Lung (tissue), 12 donors: ENCODE measurements around the gene STRAP. TPM values are rescaled to one million over a fixed set of nuclear protein-coding genes. Genes with fewer than 3 reads are reported as not detected.
A peak's percentile ranks its signal among the peaks of the same experiment; 100 is the strongest.

Experiments
- ATAC-seq: fragments of 200-7000 bp; cut with Tn5 transposase; one replicate; pipeline ENCODE4 v1.9.1; 2020; ENCODE audit warnings: moderate number of reproducible peaks; ENCODE audit not compliant: insufficient read depth, low FRiP score
- DNase-seq, 3 donors: peaks; one replicate each; pipeline ENCODE4 v3.0.0-alpha.2; 2013 to 2017
- H3K27ac ChIP-seq, 2 donors: one replicate each; pipeline ENCODE4 v1.5.1; 2013; ENCODE audit warnings: mild to moderate bottlenecking in 2 of 2, moderate library complexity in 2 of 2, control low read depth in 1 of 2, inconsistent platforms in 1 of 2, low read depth in 1 of 2, low read length in 1 of 2
- H3K27me3 ChIP-seq, 3 donors: one replicate each; pipeline ENCODE4 v1.5.1; 2013; ENCODE audit warnings: low read length in 2 of 3; ENCODE audit not compliant: control insufficient read depth in 3 of 3, insufficient read depth in 3 of 3
- H3K36me3 ChIP-seq, 4 donors: one replicate each; pipeline ENCODE4 v1.5.1; 2013; ENCODE audit warnings: low read length in 4 of 4, mild to moderate bottlenecking in 1 of 4, moderate library complexity in 1 of 4; ENCODE audit not compliant: control insufficient read depth in 4 of 4, insufficient read depth in 4 of 4
- H3K4me1 ChIP-seq, 5 donors: one replicate each; pipeline ENCODE4 v1.5.1; 2013; ENCODE audit warnings: low read length in 5 of 5, mild to moderate bottlenecking in 2 of 5, moderate library complexity in 1 of 5; ENCODE audit not compliant: control insufficient read depth in 5 of 5, insufficient read depth in 5 of 5
- H3K4me3 ChIP-seq: one replicate; pipeline ENCODE4 v1.5.1; 2013; ENCODE audit warnings: mild to moderate bottlenecking, control low read depth, moderate library complexity
- H3K9ac ChIP-seq, 2 donors: one replicate each; pipeline ENCODE4 v1.5.1; 2013; ENCODE audit warnings: low read length in 2 of 2, control low read depth in 1 of 2; ENCODE audit not compliant: insufficient read depth in 1 of 2
- H3K9me3 ChIP-seq, 4 donors: one replicate each; pipeline ENCODE4 v1.5.1; 2013; ENCODE audit warnings: low read length in 3 of 4, mild to moderate bottlenecking in 1 of 4, moderate library complexity in 1 of 4; ENCODE audit not compliant: control insufficient read depth in 4 of 4, insufficient read depth in 3 of 4
- CTCF ChIP-seq: IDR thresholded peaks from 2 replicates; pipeline ENCODE4 v1.5.1; 2012; ENCODE audit warnings: mild to moderate bottlenecking; ENCODE audit errors: control extremely low read depth, extremely low read depth
- WGBS, 2 donors: extraction: QIAGEN DNeasy Blood & Tissue Kit; methylation state at CpG; one replicate each; pipeline ENCODE4 v1.1.7; 2013; 5-methylcytosine and 5-hydroxymethylcytosine counted together
- polyA plus RNA-seq, 2 donors: library from polyadenylated mRNA; stranded (reverse); fragments of 200-250 nt; gene quantifications; one replicate each; pipeline ENCODE4 v1.2.1, GENCODE V29; 2013
- total RNA-seq, 2 donors: library from RNA; depleted of rRNA in 1 of 2; stranded (reverse); fragments of >200 nt in 1 of 2; gene quantifications; one replicate each; pipeline ENCODE4 v1.2.1, GENCODE V29; 2014 to 2021
- donor health status: control.
- donor health status: control.
- donor health status: Bipolar disorder and iron deficiency.
- donor health status: healthy.
- donor health status: DM: yes; HTN: yes; CAD: no.

Gene STRAP
- total and polyA plus RNA-seq, 4 donors, result 53.8 to 88.5 (median 82.7) TPM

GRCh38 chr12:15848606-15849005 lies 33.6 kb upstream of the STRAP start:
- ATAC-seq, result no peak
- no peaks in the 10 kb centered on the region for H3K9me3 ChIP-seq

DNA sequence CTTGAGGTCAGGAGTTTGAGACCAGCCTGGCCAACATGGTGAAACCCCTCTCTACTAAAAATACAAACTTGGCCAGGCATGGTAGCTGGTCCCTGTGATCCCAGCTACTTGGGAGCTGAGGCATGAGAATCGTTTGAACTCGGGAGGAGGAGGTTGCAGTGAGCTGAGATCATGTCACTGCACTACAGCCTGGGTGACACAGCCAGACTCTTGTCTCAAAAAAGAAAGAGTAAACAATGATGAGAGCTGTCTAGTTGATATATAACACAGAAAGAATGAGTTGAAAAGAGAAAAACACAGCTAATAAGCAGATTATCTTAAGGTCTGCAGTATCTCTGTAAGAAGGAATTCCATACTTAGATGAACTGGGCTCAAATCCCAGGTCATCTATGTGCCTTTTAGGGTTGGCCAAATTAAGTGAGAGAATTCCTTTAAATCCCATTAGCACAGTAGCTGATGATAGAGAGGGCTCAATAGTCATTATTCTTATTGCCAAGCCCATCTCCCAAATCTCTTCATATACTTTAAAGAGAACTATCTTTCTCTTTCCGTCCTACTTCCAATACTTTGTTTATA lies 31.1 kb upstream of the STRAP start:
- no peak for TF ChIP-seq CTCF
- H3K27ac ChIP-seq, result no peak overlapping the region
- DNase-seq (peak in 2 of 3 donors; percentile 74 to 75), ATAC-seq (no peak)
- no peak overlapping the region for H3K9ac ChIP-seq
- 60 to 75% methylated on average over 3 of the region's 3 CpGs for WGBS, 2 donors
- no peaks in the 10 kb centered on the region for H3K36me3 ChIP-seq
- peaks cover 0 to 9% (median 0%) of the 10 kb centered on the region in 5 donors for H3K4me1 ChIP-seq
- H3K4me3 ChIP-seq, result no peak overlapping the region
- no peaks in the 10 kb centered on the region for H3K9me3 ChIP-seq
- peaks cover 0 to 18% (median 10%) of the 10 kb centered on the region in 3 donors for H3K27me3 ChIP-seq

More at GRCh38 chr12:15848606-15849005, 33.6 kb upstream of the STRAP start:
- H3K9ac ChIP-seq, result no peak overlapping the region
- no peak overlapping the region for H3K27ac ChIP-seq
- DNase-seq, result no peak
- H3K4me1 ChIP-seq, result peaks cover 0 to 9% (median 0%) of the 10 kb centered on the region in 5 donors
- no peaks in the 10 kb centered on the region for H3K36me3 ChIP-seq
- H3K27me3 ChIP-seq, result peaks cover 0 to 10% (median 7%) of the 10 kb centered on the region in 3 donors
- WGBS, 2 donors, result 91 to 97% methylated on average over 1 of the region's 1 CpG
- TF ChIP-seq CTCF, result no peak
- H3K4me3 ChIP-seq, result no peak overlapping the region

- no peak for DNase-seq
- Histone ChIP-seq H3K4me1 (peaks cover 0 to 9% (median 0%) of the 10 kb centered on the region in 5 donors), H3K9ac (no peak overlapping the region), H3K36me3 (no peaks in the 10 kb centered on the region), H3K9me3 (no peaks in the 10 kb centered on the region), H3K27me3 (peaks cover 0 to 18% (median 10%) of the 10 kb centered on the region in 3 donors), H3K4me3 (no peak overlapping the region), H3K27ac (no peak overlapping the region)
- TF ChIP-seq CTCF, result no peak
- 82 to 89% methylated on average over 3 of the region's 3 CpGs for WGBS, 2 donors
- ATAC-seq, result no peak
Measured at GRCh38 chr12:15851919-15852318, 30.3 kb upstream of the STRAP start.

DNA sequence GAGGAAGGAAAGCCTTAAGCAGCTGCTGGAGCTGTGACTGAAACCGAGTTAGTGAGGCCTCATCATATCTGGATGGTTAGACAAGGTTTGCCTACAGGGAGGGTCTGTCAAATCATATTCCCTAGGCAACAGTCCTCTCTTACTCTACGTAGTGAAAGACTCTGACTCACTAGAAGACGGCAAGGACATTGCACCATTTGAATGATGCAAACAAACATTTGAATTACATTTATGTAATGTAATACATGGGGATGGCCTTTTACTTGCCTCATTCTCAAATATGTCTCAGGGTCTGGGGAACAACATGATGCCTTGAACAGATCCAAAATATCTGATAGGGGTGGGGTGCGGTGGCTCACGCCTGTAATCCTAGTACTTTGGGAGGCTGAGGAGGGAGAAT lies 29.8 kb upstream of the STRAP start:
- Histone ChIP-seq H3K27me3 (peaks cover 0 to 18% (median 10%) of the 10 kb centered on the region in 3 donors), H3K9ac (no peak overlapping the region), H3K36me3 (no peaks in the 10 kb centered on the region), H3K27ac (no peak overlapping the region), H3K4me3 (no peak overlapping the region), H3K9me3 (no peaks in the 10 kb centered on the region), H3K4me1 (peaks cover 0 to 9% (median 0%) of the 10 kb centered on the region in 5 donors)
- WGBS, 2 donors, result 78 to 88% methylated on average over 5 of the region's 5 CpGs
- ATAC-seq, result no peak
- DNase-seq, result no peak
- no peak for TF ChIP-seq CTCF
